ENCODE data around the gene CTBP2.
A peak's percentile ranks its signal among the peaks of the same experiment; 100 is the strongest.

CTBP2 gene

DNA sequence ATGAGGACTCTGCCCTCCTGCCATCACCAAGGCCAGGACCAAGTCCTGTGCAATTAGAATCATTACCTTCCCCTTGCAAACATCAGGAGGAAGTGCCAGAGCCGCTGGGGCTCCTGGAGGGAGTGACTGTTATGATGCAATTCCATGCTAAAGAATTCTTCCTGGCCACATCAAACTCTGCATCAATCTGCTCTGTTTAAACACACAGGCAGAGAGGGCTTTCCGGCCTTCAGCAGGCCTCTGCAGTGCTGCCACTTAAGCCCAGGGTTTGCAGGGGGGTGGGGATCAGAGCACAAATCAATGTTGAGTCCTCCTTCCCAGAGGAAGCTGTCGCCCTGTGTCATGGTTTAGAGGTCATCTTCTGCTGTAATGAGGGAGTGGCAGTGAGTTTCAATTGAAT is 58.1 kb downstream of the CTBP2 start:
- DNase-seq: no peak

DNA sequence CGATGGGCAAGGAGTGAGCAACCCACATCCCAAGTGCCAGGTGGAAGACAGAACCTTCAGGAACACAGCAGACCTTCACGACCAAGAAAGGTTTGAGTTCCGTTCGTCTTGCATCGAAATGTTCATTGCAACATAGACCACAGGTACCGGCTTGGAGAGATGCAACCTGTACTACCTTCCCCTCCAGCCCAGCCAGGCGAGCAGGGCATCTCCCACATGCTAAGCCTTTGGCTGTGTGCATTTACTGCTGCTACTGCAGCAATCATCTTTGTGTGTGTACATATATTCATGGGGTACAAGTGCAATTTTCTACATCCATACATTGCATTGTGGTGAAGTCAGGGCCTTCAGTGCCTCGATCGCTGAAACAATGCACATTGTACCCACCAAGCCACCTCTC is 58.8 kb downstream of the CTBP2 start:
- DNase-seq: no peak

DNA sequence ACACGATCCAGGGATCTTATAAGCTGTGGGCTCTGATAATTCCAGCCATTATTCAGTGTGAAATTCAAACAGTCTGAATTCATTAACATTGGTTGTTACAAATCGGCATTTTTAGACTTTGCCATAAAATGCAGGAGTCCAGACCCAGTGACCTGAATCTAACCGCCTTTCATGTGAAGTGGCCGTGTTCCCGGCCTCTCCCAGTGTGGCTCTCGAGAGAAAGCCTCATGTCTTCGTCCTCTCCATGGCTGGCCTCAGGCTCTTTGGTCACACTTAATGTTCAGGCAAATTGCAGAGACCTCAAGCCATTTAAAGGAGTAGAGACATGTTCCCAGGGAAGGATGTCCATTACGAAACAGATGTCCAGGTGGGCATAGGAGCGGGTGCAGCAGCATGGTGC is 59.3 kb downstream of the CTBP2 start:
- no peak for DNase-seq

DNA sequence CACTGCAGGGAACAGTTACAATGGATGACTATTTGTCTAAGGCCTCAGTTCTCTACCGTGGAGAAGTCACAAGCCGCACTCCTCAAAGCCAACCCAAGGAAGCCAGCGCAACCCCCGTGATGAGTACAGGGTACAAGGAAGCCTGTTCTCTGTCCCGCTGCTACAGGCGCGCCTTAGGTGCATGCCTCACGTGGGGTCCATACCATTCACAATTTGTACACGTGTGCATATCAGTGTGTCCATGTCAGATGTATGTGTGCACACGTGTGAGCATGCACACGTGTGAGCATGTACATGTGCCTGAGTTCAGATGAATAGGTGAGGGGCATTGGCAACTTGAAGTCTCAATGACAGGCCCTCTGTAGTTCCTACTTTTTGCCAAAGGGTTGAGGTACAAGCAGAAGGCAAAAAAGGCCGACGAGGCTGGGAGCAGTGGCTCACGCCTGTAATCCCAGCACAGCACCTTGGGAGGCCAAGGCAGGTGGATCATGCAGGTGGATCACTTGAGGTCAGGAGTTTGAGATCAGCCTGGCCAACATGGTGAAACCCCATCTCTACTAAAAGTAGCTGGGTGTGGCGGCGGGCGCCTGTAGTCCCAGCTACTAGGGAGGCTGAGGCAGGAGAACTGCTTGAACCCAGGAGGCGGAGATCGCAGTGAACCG is 62.8 kb downstream of the CTBP2 start:
- no peak for DNase-seq

DNA sequence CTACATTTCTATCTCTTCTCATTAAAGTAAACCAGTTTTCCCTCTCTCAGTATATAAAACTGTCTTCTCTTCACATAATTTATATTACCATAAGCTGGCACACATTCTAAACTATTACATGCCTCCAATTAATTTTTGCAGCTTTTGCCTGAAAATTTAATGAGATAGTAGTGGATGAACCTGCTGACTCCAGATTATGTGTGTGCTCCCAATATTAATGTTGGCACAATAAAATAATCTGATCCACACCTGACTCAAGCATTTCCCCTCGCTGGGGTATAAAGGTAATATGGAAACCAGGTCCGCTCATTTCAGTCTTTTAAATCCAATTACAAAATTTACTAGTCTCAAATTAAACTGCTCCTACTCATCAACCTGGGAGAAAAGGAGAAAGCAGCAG is 63.4 kb downstream of the CTBP2 start:
- DNase-seq: no peak

DNA sequence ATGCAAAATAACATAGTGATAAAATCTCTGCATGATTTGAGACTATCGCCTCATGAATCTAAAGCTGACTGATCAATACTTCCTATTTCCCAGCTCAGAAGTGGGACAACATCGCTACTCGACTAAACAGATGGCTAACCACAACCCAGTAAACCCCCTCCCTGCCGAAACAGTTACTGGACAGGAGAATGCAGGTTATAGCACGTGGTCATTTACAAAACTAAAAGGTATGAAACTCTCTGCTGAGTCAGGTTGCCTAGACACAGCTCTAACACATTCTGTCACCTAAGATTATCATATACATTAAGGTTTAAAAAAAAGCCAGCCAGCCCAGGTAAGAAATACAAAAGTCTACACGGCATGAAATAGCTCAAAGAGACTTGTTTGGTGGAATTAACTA is 64.0 kb downstream of the CTBP2 start:
- no peak for DNase-seq

DNA sequence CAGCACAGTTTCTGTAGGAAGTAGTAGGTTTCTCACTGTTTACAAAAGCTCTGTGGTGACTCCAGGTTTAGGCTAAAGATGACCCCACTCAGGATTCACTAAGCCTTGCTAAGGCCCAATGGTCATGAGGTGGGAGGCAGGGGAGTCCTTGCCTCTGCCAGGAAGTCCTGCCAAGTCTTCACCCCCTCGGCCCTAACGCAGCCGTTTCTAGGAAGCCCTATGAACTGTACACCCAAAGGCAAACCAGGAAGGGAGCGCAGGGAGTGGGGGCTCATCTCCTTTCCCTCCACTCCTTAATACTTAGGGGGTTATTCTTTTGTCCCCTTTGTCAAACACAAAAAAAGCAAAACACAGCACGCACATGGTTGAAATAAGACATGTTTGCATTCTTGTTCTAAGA is 64.6 kb downstream of the CTBP2 start:
- no peak for DNase-seq

DNA sequence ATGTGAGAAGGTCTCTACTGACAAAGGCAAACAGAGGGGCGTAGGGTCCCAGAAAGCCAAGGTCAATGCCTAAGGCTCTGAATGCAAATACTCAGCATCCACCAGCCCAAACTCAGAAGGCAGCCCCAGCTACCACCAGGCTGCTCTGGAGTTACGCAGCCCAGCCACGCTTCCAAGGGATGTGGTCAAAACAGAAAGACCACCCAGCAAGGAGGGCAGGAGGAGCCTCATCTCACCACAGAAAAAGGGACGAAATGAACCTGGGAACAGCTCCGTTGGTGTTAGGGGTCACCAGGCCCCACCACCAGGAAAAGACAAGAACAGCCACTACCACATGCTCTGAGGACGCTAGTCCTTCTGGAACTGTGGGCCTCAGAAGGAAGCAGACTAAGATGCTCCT is 65.1 kb downstream of the CTBP2 start:
- DNase-seq: no peak

DNA sequence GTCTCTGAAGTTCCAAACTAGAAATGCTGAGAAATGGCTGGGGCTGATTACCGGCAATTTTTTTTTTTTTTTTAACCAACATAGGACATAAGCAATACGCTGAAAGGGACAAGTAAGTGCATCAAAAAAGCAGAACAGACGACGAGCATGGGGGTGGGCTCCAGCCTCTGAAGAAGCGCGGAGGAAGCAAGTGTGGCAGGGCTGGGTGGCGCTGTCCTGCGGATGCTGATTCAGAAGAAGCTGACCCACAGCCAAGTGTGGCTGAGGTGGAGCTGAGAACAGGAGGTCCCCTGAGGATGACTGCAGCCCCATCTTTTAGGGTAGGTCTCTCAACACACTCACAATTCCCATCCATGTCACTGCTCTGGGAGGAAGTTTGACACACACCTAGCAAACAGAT is 65.6 kb downstream of the CTBP2 start:
- no peak for DNase-seq

DNA sequence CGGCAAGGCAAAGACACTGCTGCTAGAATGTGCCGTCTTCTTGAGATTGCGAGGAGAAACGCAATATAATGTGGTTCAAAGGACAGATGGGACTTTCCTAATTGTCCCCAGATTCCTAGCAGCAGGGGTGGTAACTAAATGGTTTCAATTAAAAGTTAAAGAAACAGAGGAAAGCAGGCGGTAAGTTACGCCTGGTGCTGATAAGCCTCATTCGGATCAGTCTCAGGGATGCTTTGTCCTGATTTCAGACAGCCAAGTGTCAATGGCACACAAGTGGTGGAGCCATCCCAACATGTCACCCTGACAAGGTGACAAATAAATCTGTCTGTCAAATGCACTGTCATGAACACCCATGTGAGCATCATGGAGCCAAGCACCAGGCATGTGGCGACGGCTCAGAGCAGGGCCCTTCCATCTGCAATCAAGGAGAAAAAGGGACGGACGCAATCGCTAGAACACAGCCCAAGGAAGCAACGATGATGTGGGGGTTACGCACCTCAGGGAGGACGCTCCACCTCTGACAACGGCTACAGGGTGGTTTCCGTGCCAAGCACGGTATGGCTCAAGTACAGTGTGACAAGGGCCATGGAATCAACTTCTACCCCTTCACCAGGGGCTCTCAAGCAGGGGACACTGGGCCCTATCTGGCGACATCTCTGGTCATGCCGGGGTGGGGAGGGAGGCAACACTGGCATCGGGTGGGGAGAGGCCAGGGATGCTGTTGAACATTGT is 66.2 kb downstream of the CTBP2 start:
- DNase-seq: no peak

DNA sequence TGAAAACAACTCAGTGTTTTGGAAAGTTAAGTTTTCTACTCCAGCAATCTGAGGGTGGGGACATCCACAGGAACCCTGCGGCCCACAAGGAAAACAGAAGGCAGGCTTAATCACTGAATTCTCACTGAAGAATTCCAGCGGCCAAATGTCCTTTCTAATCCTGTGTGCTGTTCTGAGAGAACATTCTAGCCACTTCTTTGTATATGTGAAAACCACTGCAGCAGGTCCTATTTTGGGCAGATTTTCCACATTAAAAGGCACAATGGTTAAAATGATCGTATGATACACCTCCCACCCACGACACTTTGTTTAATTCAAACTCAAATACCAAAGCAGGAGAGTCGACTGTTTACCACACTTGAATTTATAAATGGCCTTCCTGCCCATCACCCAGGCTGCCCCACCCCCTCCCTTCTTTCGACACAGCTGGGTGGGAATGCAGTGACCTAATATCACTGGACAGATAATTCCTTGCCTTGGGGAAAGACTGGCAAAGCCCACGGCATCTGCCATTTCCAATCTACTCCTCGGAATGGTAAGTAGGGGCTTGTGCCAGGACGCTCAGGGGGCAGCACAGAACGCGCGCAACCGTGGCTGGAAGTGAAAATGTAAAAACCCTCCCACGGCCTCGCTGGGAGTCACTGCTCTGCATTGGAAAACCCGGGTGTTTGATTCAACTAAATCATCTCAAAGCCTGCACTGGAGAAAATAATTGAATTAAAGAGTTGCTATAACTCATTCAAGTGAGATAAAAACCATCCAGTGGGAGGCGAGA is 67.0 kb downstream of the CTBP2 start:
- no peak for DNase-seq

DNA sequence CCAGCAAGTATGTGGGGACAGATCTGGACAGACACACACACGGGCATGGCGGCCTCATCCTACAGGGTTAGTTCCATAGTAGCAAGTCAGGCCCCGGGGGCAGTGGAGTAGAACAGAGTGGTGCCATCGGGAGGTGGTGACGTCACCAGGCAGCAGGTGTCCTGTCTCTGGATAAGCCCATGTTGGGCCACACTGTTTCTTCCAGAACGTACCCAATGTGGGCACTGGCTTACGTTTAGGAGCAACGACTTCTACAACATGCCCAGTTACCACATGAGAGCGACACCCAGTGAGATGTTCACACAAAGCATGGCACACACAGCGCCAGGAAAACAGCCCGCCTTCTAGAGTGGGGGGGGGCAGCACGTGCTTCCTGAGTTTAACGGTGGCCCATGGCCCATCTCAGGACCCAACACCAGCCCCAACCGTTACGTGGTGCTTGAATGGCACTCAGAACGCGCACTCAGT is 67.8 kb downstream of the CTBP2 start:
- peak; percentile 21 for DNase-seq

DNA sequence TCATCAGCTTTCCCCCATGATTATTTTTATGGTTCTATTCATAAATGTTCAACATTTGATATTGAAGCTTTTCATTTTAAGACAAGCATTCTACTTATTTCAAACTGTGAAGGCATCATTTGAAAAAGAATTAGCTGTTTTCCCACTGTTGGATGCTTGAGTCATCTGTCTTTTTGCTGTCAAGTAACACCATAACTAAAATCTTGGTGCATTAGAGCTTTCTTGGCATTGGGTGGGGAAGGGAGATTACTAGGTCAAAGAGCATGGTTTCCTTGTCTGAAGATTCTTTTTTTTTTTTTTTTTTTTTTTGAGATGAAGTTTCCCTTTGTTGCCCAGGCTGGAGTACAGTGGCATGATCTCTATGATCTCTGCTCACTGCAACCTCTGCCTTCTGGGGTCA is 68.5 kb downstream of the CTBP2 start:
- no peak for DNase-seq

DNA sequence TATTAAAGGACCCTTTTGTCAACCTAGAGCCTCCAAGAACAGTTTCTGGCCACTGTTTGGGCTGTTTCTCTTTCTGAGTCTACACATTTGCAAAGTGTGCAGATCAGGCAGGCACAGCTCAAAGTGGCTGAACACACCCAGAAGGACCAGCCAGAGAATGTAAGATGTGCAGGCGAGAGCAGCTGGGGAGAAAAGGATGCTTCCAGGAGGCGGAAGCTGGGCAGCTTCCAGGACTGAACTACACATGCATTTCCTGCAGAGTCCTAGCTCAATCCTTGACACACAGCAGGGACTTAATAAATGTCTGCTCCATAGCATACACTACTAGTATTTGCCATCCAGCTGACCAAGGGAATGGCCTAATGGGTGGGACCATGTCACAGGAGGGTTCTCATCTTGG is 70.9 kb downstream of the CTBP2 start:
- DNase-seq: no peak

DNA sequence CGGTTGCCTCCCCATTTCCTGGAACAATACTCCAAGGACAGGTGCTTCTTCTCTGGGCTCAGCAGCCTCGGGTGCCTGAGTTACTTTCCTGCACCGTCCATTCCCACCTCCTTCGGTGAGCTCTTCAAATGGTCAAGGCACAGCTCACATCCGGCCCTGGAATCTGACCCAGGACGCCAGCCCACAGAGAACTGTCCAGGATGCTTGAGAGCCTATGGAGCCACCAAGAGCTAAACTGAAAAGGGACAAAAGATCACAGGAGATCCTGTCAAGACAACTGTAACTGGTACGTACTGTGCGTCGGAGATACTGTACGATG is 72.5 kb downstream of the CTBP2 start:
- DNase-seq: no peak

DNA sequence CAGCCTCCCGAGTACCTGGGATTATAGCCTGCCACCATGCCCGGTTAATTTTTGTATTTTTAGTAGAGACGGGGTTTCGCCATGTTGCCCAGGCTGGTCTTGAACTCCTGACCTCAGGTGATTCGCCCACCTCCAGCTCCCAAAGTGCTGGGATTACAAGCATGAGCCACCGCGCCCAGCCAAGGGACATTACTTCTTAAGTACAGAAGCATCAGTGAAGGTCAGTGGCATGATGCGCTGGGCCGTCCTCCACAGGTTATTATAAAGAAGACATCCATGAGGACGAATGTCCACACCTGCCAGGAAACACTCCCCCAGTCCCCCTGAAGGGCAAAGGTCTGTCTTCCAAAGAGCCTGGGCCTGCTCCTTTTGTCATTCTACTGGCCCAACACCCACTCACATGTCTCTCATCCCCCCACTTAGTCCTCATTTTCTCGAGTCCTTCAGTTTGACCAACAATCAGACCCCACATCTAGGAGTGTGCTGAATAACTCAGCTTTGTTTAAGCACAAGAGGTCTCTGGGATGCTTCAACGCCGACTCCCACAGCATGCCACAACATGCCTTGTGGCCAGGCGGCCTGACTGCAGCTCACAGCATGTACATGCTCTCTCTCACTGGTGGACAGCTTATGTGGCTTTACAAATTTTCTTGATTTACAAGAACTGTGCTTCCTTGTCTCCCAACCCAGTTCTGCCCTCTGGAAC is 73.0 kb downstream of the CTBP2 start:
- no peak for DNase-seq

DNA sequence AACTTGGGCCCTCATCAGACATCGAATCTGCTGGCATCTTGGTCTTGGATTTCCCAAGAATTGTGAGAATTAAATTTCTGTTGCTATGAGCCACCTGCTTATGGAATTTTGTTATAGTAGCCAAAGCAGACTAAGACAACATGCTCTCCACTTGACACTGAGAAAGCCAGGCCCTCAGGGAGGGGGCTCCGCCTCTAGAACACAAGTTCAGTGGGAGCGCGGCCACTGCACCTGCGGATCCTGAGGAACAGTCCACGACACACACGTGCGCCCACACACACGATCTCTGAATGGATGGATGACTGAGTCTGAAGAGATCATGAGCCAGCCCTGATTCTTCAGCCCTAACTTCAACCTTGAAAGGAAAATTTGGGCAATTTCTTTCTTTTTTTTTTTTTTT is 73.7 kb downstream of the CTBP2 start:
- no peak for DNase-seq

DNA sequence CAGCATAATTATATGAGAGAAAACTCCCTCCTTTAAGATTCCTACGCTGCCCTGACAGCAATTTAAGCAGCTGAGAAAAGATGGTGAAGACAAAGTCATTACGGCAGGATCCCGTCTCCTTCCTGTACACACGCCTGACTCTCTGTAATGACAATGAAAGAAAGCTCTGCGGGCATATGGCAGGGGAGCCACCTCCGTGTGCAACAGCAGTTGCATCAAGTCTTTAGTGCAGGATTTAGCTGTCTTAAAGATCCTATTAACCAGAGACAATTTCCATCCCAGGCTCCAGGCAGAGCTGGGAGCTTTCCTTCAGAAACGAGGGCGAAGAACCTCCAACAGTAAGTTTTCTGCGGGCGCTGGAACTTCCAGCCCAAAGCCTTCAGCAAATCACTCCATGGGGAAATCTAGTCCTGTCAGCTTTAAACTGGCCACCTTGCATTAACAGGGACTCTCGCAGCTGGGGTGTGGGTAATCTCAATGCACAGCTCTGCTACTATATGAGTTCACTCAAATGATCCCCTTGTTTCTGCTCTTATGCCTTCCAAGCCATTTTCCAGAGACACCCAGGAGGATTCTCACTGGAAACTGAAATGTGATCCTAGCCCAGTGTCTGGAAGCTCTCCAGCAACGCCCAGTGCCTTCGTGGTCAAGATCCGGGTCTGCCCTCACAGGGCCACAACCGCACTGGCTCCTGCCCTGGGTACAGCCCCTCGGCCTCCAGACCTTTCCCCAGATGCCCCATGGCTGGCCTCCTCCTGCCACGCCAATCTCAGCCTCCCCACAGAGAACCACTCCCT is 74.9 kb downstream of the CTBP2 start:
- DNase-seq: no peak

DNA sequence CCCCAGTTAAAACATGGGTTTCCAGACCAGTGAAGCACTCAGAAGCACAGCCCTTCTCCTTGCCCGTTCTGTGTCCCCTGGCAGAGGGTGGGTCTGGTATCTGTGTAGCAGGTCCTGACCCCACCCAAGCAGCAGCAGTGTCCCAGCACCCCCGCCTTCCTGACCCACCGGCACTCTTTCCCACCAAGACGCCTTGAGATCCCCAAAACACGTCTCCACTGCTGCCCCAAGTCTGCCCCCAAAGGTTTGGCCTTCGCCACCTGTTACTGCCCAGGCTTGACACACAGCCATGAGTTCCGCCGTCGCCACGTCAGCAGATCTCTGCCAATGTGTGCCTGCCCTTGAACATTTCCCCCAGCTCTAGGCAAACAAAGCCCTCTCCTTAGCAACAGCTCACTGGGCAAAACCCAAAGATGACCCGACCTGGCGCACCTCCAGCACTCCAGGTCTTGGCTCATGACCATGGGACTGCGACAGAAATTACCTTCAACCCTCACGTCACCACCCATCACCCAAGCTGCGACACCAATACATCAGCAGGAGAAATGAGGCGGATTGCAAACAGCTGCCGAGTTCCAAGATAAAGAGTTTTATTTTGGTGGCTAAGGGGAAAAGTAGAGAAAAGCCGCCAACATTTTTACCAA is 75.6 kb downstream of the CTBP2 start:
- DNase-seq: peak; percentile 79

DNA sequence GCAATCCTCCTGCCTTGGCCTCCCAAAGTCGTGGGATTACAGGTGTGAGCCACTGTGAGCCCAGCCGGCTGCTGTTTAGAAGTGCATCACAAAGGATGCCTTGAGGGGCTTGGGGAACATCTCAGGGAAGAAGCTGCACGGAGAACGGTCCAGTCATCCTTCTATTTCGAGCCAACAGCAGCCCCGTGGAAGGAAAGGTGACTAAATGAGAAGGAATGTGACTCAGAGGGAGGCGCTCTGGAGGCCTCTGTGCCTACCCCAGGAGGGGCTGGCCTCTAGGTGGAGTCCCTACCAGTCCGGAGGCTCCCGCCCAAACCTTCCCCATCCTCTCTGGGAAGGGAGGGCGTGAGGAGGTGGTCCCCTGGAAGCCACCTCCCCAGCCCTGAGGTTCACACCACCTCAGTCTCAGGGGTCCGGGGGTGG is 76.2 kb downstream of the CTBP2 start:
- no peak for DNase-seq

DNA sequence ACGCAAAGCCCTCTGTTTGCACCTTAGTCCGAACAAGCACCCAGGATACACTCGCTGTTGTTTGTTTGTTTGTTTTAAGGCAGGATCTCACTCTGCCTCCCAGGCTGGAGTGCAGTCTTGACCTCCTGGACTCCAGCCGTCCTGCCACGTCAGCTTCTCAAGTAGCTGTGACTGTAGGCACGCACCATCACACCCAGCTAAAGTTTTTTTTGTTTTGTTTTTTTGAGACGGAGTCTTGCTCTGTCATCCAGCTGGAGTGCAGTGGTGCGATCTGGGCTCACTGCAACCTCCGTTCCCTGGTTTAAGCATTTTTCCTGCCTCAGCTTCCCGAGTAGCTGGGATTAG is 76.8 kb downstream of the CTBP2 start:
- DNase-seq: no peak

DNA sequence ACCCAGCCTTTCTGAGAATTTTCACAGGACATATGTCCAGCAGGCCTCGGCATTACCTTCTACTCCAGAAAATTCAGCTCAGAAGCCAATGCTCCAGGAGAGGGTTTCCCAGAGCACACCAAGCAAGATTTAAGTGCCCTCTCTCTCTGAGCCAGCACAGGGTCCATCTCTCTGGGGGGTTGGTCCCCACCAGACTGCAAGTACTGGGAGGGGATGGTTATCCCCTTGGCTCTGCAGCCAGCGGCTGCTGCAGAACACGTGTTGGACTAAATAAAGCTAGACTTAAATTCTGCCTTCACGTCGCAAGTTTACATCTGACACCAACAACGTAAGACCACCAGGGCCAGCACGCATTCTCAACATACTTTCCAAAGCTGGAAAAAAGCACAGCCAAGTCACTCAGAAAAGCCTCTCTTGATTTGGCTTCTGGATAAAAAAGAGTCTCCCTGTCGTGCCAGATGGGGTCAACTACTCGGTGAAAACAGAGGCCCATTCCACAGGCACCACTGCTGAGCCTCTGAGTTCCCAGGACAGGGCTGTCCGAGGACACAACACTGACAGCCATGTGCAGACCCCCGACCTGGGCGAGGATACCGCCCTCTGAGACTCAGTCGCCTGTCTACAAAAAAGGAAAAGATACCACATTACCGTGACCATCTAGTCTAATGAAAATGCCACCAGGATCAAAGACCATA is 77.3 kb downstream of the CTBP2 start:
- DNase-seq: no peak
